Neural progenitor cell (in vitro differentiated cells): ENCODE data around the gene DDAH1. TPM values are rescaled to one million over a fixed set of nuclear protein-coding genes. Genes with fewer than 3 reads are reported as not detected.

ENCODE experiments used
- DNase-seq: peaks from one replicate; pipeline ENCODE4 v3.0.0-alpha.2; 2016; ENCODE audit warnings: low spot score
- H2AFZ ChIP-seq: fragments of 200-600 bp; sonication (generic); replicated peaks from 2 replicates; pipeline ENCODE4 v1.6.1; 2016; ENCODE audit warnings: antibody characterized with exemption
- H3F3A ChIP-seq: fragments of 200-600 bp; sonication (generic); 2 replicates; pipeline ENCODE4 v1.6.1; 2016; ENCODE audit warnings: antibody characterized with exemption, low read depth
- H3K27ac ChIP-seq: fragments of 200-600 bp; sonication (generic); 2 replicates; pipeline ENCODE4 v1.5.1; 2016; ENCODE audit warnings: mild to moderate bottlenecking
- H3K27me3 ChIP-seq: fragments of 200-600 bp; sonication (generic); 2 replicates; pipeline ENCODE4 v1.6.1; 2016; ENCODE audit warnings: mild to moderate bottlenecking, moderate library complexity
- H3K36me3 ChIP-seq: fragments of 200-600 bp; sonication (generic); 2 replicates; pipeline ENCODE4 v1.5.1; 2016
- H3K4me1 ChIP-seq: fragments of 200-600 bp; sonication (generic); 2 replicates; pipeline ENCODE4 v1.6.1; 2016; ENCODE audit warnings: mixed run types
- H3K4me2 ChIP-seq: fragments of 200-600 bp; sonication (generic); 2 replicates; pipeline ENCODE4 v1.6.1; 2016
- H3K4me3 ChIP-seq: fragments of 200-600 bp; sonication (generic); 2 replicates; pipeline ENCODE4 v1.5.1; 2016
- H3K79me2 ChIP-seq: fragments of 200-600 bp; sonication (generic); 2 replicates; pipeline ENCODE4 v1.6.1; 2016; ENCODE audit warnings: low read depth
- H3K9ac ChIP-seq: fragments of 200-600 bp; sonication (generic); 2 replicates; pipeline ENCODE4 v1.6.1; 2016
- H3K9me3 ChIP-seq: fragments of 200-600 bp; sonication (generic); 2 replicates; pipeline ENCODE4 v1.5.1; 2016; ENCODE audit warnings: low read depth
- H4K20me1 ChIP-seq: fragments of 200-600 bp; sonication (generic); 2 replicates; pipeline ENCODE4 v1.6.1; 2016; ENCODE audit warnings: low read depth
- H3K27ac Mint-ChIP-seq: 3 replicates; pipeline ENCODE4 v1.8.0; 2021; ENCODE audit warnings: mixed read lengths
- H3K27me3 Mint-ChIP-seq: 2 replicates; pipeline ENCODE4 v1.8.0; 2022; ENCODE audit warnings: low read depth, mild to moderate bottlenecking, inconsistent platforms, moderate library complexity, mixed read lengths; ENCODE audit not compliant: insufficient read depth
- H3K36me3 Mint-ChIP-seq: 3 replicates; pipeline ENCODE4 v1.8.0; 2021; ENCODE audit warnings: mixed read lengths
- H3K4me1 Mint-ChIP-seq: 3 replicates; pipeline ENCODE4 v1.8.0; 2021; ENCODE audit warnings: mixed read lengths
- H3K4me3 Mint-ChIP-seq: 3 replicates; pipeline ENCODE4 v1.8.0; 2021; ENCODE audit warnings: mild to moderate bottlenecking, moderate library complexity, mixed read lengths
- H3K9me3 Mint-ChIP-seq: 3 replicates; pipeline ENCODE4 v1.8.0; 2020; ENCODE audit warnings: mixed read lengths
- CTCF ChIP-seq: fragments of 200-600 bp; sonication (generic); IDR thresholded peaks from 2 replicates; pipeline ENCODE4 v1.5.1; 2017; ENCODE audit warnings: antibody characterized with exemption, mild to moderate bottlenecking
- EZH2 ChIP-seq: fragments of 200-600 bp; sonication (generic); IDR thresholded peaks from 2 replicates; pipeline ENCODE4 v1.6.1; 2017; ENCODE audit warnings: antibody characterized with exemption, mild to moderate bottlenecking, moderate library complexity
- EZH2phosphoT487 ChIP-seq: fragments of 200-600 bp; sonication (generic); IDR thresholded peaks from 2 replicates; pipeline ENCODE4 v1.6.1; 2017; ENCODE audit warnings: antibody characterized with exemption
- total RNA-seq: library from RNA; depleted of rRNA; stranded (reverse); fragments of >200 nt; gene quantifications from 2 replicates; pipeline ENCODE4 v1.2.3, GENCODE V29; 2015; ENCODE audit warnings: low replicate concordance

DDAH1 gene
- total RNA-seq, 1 donor from 2014 or later: 23.1 TPM

- H3K27me3 ChIP-seq: no peaks in the 10 kb centered on the region
- no peak for DNase-seq
- H3K4me1 ChIP-seq: no peaks in the 10 kb centered on the region
- H3K4me1 Mint-ChIP-seq: peaks cover 4% of the 10 kb centered on the region
- no peak for TF ChIP-seq EZH2
- H3F3A ChIP-seq: no peaks in the 10 kb centered on the region
- H3K79me2 ChIP-seq: no peaks in the 10 kb centered on the region
- H3K27ac Mint-ChIP-seq: no peak overlapping the region
- H3K4me2 ChIP-seq: no peak overlapping the region
- no peaks in the 10 kb centered on the region for H3K9me3 ChIP-seq
- peaks cover 3% of the 10 kb centered on the region for H3K36me3 Mint-ChIP-seq
- no peak overlapping the region for H3K27ac ChIP-seq
- H4K20me1 ChIP-seq: no peaks in the 10 kb centered on the region
- H3K9ac ChIP-seq: no peak overlapping the region
- peaks cover 2% of the 10 kb centered on the region for H3K27me3 Mint-ChIP-seq
- no peak overlapping the region for H3K4me3 ChIP-seq
- no peak overlapping the region for H2AFZ ChIP-seq
- H3K4me3 Mint-ChIP-seq: no peak overlapping the region
- H3K36me3 ChIP-seq: no peaks in the 10 kb centered on the region
- no peaks in the 10 kb centered on the region for H3K9me3 Mint-ChIP-seq
Observed at GRCh38 chr1:85343612-85344255, 121.2 kb downstream of the DDAH1 start.

GRCh38 chr1:85343213-85343611, 121.7 kb downstream of the DDAH1 start:
- H3K4me3 ChIP-seq: no peak overlapping the region
- H3K79me2 ChIP-seq: no peaks in the 10 kb centered on the region
- H3K36me3 ChIP-seq: no peaks in the 10 kb centered on the region

GRCh38 chr1:85342207-85342606, 122.8 kb downstream of the DDAH1 start:
- Mint-ChIP-seq H3K9me3 (no peaks in the 10 kb centered on the region), H3K27me3 (peaks cover 2% of the 10 kb centered on the region), H3K36me3 (peaks cover 3% of the 10 kb centered on the region), H3K27ac (no peak overlapping the region), H3K4me1 (peaks cover 4% of the 10 kb centered on the region), H3K4me3 (no peak overlapping the region)
- no peak overlapping the region for H3K9ac ChIP-seq
- no peak for DNase-seq
- no peaks in the 10 kb centered on the region for H3F3A ChIP-seq
- H3K4me3 ChIP-seq: no peak overlapping the region
- H3K4me1 ChIP-seq: no peaks in the 10 kb centered on the region
- H3K27ac ChIP-seq: no peak overlapping the region
- no peaks in the 10 kb centered on the region for H4K20me1 ChIP-seq
- H3K9me3 ChIP-seq: no peaks in the 10 kb centered on the region
- TF ChIP-seq EZH2phosphoT487 (no peak), CTCF (no peak), EZH2 (no peak)
- H3K79me2 ChIP-seq: no peaks in the 10 kb centered on the region
- no peaks in the 10 kb centered on the region for H3K36me3 ChIP-seq
- no peak overlapping the region for H2AFZ ChIP-seq
- no peak overlapping the region for H3K4me2 ChIP-seq
- H3K27me3 ChIP-seq: no peaks in the 10 kb centered on the region

More at GRCh38 chr1:85343213-85343611, 121.7 kb downstream of the DDAH1 start:
- H3K36me3 Mint-ChIP-seq: no peaks in the 10 kb centered on the region
- Histone ChIP-seq H3K9me3 (no peaks in the 10 kb centered on the region), H4K20me1 (no peaks in the 10 kb centered on the region), H3K4me2 (no peak overlapping the region), H3K27me3 (no peaks in the 10 kb centered on the region), H3K9ac (no peak overlapping the region), H3K27ac (no peak overlapping the region), H3K4me1 (no peaks in the 10 kb centered on the region), H2AFZ (no peak overlapping the region), H3F3A (no peaks in the 10 kb centered on the region)
- DNase-seq: no peak
- no peak overlapping the region for H3K4me3 Mint-ChIP-seq
- no peaks in the 10 kb centered on the region for H3K9me3 Mint-ChIP-seq
- peaks cover 4% of the 10 kb centered on the region for H3K4me1 Mint-ChIP-seq
- TF ChIP-seq EZH2: no peak
- TF ChIP-seq CTCF: no peak
- TF ChIP-seq EZH2phosphoT487: no peak
- no peak overlapping the region for H3K27ac Mint-ChIP-seq
- peaks cover 2% of the 10 kb centered on the region for H3K27me3 Mint-ChIP-seq

GRCh38 chr1:85340427-85340826, 124.5 kb downstream of the DDAH1 start:
- Histone ChIP-seq H3K27ac (no peak overlapping the region), H3K79me2 (no peaks in the 10 kb centered on the region), H3K4me2 (no peak overlapping the region), H3K4me1 (no peaks in the 10 kb centered on the region), H3K27me3 (no peaks in the 10 kb centered on the region), H2AFZ (no peak overlapping the region), H3K36me3 (no peaks in the 10 kb centered on the region), H3K4me3 (no peak overlapping the region), H3K9me3 (no peaks in the 10 kb centered on the region), H3K9ac (no peak overlapping the region), H4K20me1 (no peaks in the 10 kb centered on the region), H3F3A (no peaks in the 10 kb centered on the region)
- no peak for DNase-seq
- H3K9me3 Mint-ChIP-seq: no peaks in the 10 kb centered on the region
- H3K36me3 Mint-ChIP-seq: peaks cover 5% of the 10 kb centered on the region
- peaks cover 4% of the 10 kb centered on the region for H3K4me1 Mint-ChIP-seq
- H3K27ac Mint-ChIP-seq: no peak overlapping the region
- no peak for TF ChIP-seq CTCF
- no peak for TF ChIP-seq EZH2
- TF ChIP-seq EZH2phosphoT487: no peak
- H3K4me3 Mint-ChIP-seq: no peak overlapping the region
- peaks cover 2% of the 10 kb centered on the region for H3K27me3 Mint-ChIP-seq
